Kidney (tissue), 14 donors: Measurements from ENCODE around the gene DCXR. TPM values are rescaled to one million over a fixed set of nuclear protein-coding genes. Genes with fewer than 3 reads are reported as not detected.

Experiments used
- DNase-seq, 5 donors: peaks; one replicate each; pipeline ENCODE4 v3.0.0-alpha.2; 2013 to 2020
- FAIRE-seq: peaks from 2 replicates; lab custom pipeline; 2012; peaks lifted over from hg19 to GRCh38; lab: Jason Lieb, UNC
- H3K27ac ChIP-seq, 2 donors: one replicate each; pipeline ENCODE4 v1.7.0; 2013; ENCODE audit warnings: low read depth in 2 of 2, low read length in 2 of 2, inconsistent platforms in 1 of 2
- H3K27me3 ChIP-seq: one replicate; pipeline ENCODE4 v1.7.1; 2013; ENCODE audit warnings: low read length, inconsistent platforms; ENCODE audit not compliant: control insufficient read depth, insufficient read depth
- H3K36me3 ChIP-seq, 3 donors: one replicate each; pipeline versions ENCODE4 v1.7.0 to v1.7.1; 2013; ENCODE audit warnings: low read length in 3 of 3, control low read depth in 1 of 3, inconsistent platforms in 1 of 3; ENCODE audit not compliant: insufficient read depth in 3 of 3, control insufficient read depth in 2 of 3
- H3K4me1 ChIP-seq, 3 donors: one replicate each; pipeline versions ENCODE4 v1.7.0 to v1.7.1; 2013; ENCODE audit warnings: low read length in 3 of 3, inconsistent platforms in 1 of 3, low read depth in 1 of 3; ENCODE audit not compliant: control insufficient read depth in 2 of 3, insufficient read depth in 2 of 3
- H3K4me3 ChIP-seq, 3 donors: one replicate each; pipeline versions ENCODE4 v1.7.0 to v1.8.1; 2013; ENCODE audit warnings: low read length in 3 of 3, control low read depth in 1 of 3, inconsistent platforms in 1 of 3
- H3K9ac ChIP-seq, 3 donors: one replicate each; pipeline versions ENCODE4 v1.7.0 to v1.7.1; 2013; ENCODE audit warnings: low read length in 3 of 3, control low read depth in 1 of 3, inconsistent platforms in 1 of 3
- H3K9me3 ChIP-seq, 3 donors: one replicate each; pipeline versions ENCODE4 v1.7.0 to v1.7.1; 2013; ENCODE audit warnings: low read length in 3 of 3, control low read depth in 1 of 3, inconsistent platforms in 1 of 3; ENCODE audit not compliant: control insufficient read depth in 2 of 3, insufficient read depth in 1 of 3
- intact Hi-C: fragments of 100-400 bp; cut with DNase I; formaldehyde crosslinking; loops from one replicate; pipeline ENCODE4 v1.11.1; 2022
- polyA plus RNA-seq: library from polyadenylated mRNA; stranded (reverse); fragments of 350-450 nt; fragmentation: Illumina TruSeq; extraction: RNeasy Lipid Tissue Mini Kit (QIAGEN cat#74804); gene quantifications from one replicate; pipeline ENCODE4 v1.2.3, GENCODE V29; 2014; ENCODE audit warnings: low read depth, low replicate concordance; ENCODE audit not compliant: insufficient read depth
- total RNA-seq: library from RNA; stranded (reverse); fragmentation: NEBNext Ultra II Directional; extraction: Animal tissue kit (Norgen Biotek cat#: 25700); gene quantifications from one replicate; pipeline ENCODE4 v1.2.1, GENCODE V29; 2021
- TF ChIP-seq, protein P1 (sequence below): IDR thresholded peaks from 3 replicates; pipeline ENCODE4 v1.5.1; 2012; ENCODE audit warnings: mild to moderate bottlenecking, moderate library complexity, borderline replicate concordance; ENCODE audit not compliant: insufficient read depth; ENCODE audit errors: extremely low read depth
- donor health status: control.
- donor health status: control.
- donor health status: control.
- donor health status: control.
- donor health status: control.
- donor health status: DM: yes; HTN: yes; CAD: no.
- donor health status: Normal renal cell carcinoma (clear cell type).

Gene DCXR
- total and polyA plus RNA-seq, 2 donors from 2014 or later: 102 to 551 TPM

- peak within 1 kb of the TSS in 1 of 3 donors; percentile 41 for H3K4me3 ChIP-seq
- H3K4me1 ChIP-seq: peaks cover 0 to 21% (median 0%) of the 10 kb centered on the region in 3 donors
- no peak within 1 kb of the TSS for H3K27ac ChIP-seq
- intact Hi-C loops: loop anchor here (10.0 kb wide), 1 partner anchor 123 kb away; no protein-coding TSS in a partner anchor
- FAIRE-seq (no peak), DNase-seq (peak in 1 of 5 donors; percentile 71)
- H3K9me3 ChIP-seq: no peaks in the 10 kb centered on the region
- TF ChIP-seq, protein P1, sequence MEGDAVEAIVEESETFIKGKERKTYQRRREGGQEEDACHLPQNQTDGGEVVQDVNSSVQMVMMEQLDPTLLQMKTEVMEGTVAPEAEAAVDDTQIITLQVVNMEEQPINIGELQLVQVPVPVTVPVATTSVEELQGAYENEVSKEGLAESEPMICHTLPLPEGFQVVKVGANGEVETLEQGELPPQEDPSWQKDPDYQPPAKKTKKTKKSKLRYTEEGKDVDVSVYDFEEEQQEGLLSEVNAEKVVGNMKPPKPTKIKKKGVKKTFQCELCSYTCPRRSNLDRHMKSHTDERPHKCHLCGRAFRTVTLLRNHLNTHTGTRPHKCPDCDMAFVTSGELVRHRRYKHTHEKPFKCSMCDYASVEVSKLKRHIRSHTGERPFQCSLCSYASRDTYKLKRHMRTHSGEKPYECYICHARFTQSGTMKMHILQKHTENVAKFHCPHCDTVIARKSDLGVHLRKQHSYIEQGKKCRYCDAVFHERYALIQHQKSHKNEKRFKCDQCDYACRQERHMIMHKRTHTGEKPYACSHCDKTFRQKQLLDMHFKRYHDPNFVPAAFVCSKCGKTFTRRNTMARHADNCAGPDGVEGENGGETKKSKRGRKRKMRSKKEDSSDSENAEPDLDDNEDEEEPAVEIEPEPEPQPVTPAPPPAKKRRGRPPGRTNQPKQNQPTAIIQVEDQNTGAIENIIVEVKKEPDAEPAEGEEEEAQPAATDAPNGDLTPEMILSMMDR: no peak
- H3K27me3 ChIP-seq: no peaks in the 10 kb centered on the region
- H3K9ac ChIP-seq: peak within 1 kb of the TSS in 1 of 3 donors; percentile 12
- H3K36me3 ChIP-seq: peaks cover 0 to 7% (median 0%) of the 10 kb centered on the region in 3 donors
These were observed 6.1 kb downstream of the DCXR start, which contains the start of gene RAC3 for GRCh38 chr17:82031303-82031884. RAC3 (plus strand) TSS chr17:82031678; CDS start chr17:82031762, 84 bp downstream.

DNA sequence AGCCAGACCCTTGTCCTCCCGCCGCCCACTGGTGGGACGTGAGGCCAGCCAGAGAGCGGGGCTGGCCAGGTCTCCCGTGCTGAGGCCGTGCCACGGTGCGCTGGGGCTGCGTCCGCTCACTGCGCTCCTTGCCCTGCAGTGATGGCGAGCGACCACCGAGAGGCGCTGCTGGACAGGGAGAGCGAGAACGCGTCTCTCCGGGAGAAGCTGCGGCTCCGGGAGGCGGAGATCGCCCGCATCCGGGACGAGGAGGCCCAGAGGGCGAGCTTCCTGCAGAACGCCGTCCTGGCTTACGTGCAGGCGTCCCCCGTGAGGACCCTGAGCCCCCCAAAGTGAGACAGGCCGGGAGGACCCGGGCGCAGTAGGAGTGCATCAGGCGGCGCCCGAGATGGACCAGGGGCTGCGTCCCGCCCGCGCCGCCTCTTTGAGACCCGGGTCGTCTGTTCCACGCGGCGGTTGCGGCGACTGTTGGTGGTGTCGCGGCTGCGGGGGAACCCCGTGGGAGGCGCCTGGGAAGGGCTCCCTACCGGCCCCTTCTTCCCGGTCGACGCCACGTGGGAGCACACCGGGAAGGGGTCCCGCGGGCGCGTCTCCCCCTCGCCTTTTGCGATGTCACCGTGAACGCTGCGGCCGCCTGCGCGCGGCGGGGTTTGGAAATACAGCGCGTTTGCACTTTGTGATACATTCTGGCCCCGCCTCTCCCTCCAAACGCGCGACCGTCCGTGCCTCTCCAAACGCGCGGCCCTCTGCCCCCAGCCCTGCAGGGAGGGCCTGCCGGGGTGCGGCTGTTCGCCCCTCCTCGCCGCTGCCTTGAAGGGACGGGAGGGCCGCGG is 6.8 kb downstream of the DCXR start:
- DNase-seq: peak; percentile 83 to 94 (median 90)
- TF ChIP-seq, protein P1: peak; percentile 99
- no peaks in the 10 kb centered on the region for H3K9me3 ChIP-seq
- peaks cover 0 to 7% (median 0%) of the 10 kb centered on the region in 3 donors for H3K36me3 ChIP-seq
- intact Hi-C loops: loop anchor here (10.0 kb wide), 1 partner anchor 124 kb away; no protein-coding TSS in a partner anchor
- no peak overlapping the region for H3K27ac ChIP-seq
- H3K27me3 ChIP-seq: no peaks in the 10 kb centered on the region
- FAIRE-seq: no peak
- H3K9ac ChIP-seq: no peak overlapping the region
- H3K4me1 ChIP-seq: peaks cover 0 to 18% (median 0%) of the 10 kb centered on the region in 3 donors
- peak overlapping the region in 1 of 3 donors; percentile 41 for H3K4me3 ChIP-seq

DNA sequence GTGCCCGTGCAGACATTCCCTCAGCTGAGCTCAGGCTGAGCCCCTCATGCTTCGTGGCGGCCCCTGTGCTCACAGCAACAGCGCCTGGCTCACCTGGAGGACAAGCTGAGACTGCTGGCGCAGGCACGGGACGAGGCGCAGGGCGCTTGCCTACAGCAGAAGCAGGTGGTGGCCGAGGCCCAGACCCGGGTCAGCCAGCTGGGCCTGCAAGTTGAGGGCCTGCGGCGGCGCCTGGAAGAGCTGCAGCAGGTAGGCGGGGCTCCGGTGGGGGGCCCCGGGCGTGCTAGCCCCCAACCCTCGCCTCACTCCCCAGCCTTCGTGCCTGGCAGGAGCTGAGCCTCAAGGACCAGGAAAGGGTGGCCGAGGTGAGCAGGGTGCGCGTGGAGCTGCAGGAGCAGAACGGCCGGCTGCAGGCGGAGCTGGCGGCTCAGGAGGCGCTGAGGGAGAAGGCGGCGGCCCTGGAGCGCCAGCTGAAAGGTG is 7.5 kb downstream of the DCXR start:
- FAIRE-seq: no peak

More for the DNA sequence above, 7.5 kb downstream of the DCXR start:
- H3K9ac ChIP-seq: no peak overlapping the region
- no peaks in the 10 kb centered on the region for H3K27me3 ChIP-seq
- no peak overlapping the region for H3K27ac ChIP-seq
- H3K9me3 ChIP-seq: no peaks in the 10 kb centered on the region
- H3K36me3 ChIP-seq: peaks cover 0 to 3% (median 0%) of the 10 kb centered on the region in 3 donors
- intact Hi-C loops: loop anchor here (10.0 kb wide), 1 partner anchor 125 kb away; no protein-coding TSS in a partner anchor
- TF ChIP-seq, protein P1: no peak
- H3K4me3 ChIP-seq: no peak overlapping the region
- DNase-seq: no peak
- H3K4me1 ChIP-seq: peaks cover 0 to 13% (median 0%) of the 10 kb centered on the region in 3 donors
